Measurements from ENCODE around the gene AQP9.

AQP9 gene

DNA sequence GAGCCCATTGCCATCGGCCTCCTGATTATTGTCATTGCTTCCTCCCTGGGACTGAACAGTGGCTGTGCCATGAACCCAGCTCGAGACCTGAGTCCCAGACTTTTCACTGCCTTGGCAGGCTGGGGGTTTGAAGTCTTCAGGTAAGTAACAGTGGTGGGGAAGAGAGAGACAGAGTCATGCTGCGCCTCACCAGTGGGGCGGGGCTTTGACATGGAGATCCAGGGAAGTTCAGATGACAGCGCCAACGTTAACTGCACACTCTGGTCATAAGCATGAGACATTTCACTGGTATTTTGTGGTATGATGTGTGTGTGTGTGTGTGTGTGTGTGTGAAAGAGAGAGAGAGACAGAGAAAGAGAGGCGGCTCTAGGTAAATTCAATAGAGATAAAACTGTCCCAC is 41.0 kb downstream of the AQP9 start:
- Histone ChIP-seq H3K4me3 (replicated peaks; ENCODE audit: insufficient read depth, low read length) (no peak overlapping the region), H3K27ac (replicated peaks) (no peak overlapping the region), H3K27me3 (ENCODE audit: insufficient read depth, poor library complexity, severe bottlenecking) (no peaks in the 10 kb centered on the region)
- TF ChIP-seq SPI1 (IDR thresholded peaks at IDR 0.05; ENCODE audit: borderline replicate concordance, low read depth) (no peak), GABPA (IDR thresholded peaks at IDR 0.05; ENCODE audit: low read depth) (no peak), POLR2AphosphoS5 (IDR thresholded peaks at IDR 0.05; ENCODE audit: low read depth) (no peak)
- TF ChIP-seq, protein P1, sequence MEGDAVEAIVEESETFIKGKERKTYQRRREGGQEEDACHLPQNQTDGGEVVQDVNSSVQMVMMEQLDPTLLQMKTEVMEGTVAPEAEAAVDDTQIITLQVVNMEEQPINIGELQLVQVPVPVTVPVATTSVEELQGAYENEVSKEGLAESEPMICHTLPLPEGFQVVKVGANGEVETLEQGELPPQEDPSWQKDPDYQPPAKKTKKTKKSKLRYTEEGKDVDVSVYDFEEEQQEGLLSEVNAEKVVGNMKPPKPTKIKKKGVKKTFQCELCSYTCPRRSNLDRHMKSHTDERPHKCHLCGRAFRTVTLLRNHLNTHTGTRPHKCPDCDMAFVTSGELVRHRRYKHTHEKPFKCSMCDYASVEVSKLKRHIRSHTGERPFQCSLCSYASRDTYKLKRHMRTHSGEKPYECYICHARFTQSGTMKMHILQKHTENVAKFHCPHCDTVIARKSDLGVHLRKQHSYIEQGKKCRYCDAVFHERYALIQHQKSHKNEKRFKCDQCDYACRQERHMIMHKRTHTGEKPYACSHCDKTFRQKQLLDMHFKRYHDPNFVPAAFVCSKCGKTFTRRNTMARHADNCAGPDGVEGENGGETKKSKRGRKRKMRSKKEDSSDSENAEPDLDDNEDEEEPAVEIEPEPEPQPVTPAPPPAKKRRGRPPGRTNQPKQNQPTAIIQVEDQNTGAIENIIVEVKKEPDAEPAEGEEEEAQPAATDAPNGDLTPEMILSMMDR (IDR thresholded peaks at IDR 0.05; ENCODE audit: insufficient read depth, low read length) = no peak
- TF ChIP-seq, protein P2, sequence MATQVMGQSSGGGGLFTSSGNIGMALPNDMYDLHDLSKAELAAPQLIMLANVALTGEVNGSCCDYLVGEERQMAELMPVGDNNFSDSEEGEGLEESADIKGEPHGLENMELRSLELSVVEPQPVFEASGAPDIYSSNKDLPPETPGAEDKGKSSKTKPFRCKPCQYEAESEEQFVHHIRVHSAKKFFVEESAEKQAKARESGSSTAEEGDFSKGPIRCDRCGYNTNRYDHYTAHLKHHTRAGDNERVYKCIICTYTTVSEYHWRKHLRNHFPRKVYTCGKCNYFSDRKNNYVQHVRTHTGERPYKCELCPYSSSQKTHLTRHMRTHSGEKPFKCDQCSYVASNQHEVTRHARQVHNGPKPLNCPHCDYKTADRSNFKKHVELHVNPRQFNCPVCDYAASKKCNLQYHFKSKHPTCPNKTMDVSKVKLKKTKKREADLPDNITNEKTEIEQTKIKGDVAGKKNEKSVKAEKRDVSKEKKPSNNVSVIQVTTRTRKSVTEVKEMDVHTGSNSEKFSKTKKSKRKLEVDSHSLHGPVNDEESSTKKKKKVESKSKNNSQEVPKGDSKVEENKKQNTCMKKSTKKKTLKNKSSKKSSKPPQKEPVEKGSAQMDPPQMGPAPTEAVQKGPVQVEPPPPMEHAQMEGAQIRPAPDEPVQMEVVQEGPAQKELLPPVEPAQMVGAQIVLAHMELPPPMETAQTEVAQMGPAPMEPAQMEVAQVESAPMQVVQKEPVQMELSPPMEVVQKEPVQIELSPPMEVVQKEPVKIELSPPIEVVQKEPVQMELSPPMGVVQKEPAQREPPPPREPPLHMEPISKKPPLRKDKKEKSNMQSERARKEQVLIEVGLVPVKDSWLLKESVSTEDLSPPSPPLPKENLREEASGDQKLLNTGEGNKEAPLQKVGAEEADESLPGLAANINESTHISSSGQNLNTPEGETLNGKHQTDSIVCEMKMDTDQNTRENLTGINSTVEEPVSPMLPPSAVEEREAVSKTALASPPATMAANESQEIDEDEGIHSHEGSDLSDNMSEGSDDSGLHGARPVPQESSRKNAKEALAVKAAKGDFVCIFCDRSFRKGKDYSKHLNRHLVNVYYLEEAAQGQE (IDR thresholded peaks at IDR 0.05; ENCODE audit: insufficient replicate concordance, low read depth) = no peak
- DNase-seq (ENCODE audit: low read depth in 1 of 2, low spot score in 1 of 2) = no peak

DNA sequence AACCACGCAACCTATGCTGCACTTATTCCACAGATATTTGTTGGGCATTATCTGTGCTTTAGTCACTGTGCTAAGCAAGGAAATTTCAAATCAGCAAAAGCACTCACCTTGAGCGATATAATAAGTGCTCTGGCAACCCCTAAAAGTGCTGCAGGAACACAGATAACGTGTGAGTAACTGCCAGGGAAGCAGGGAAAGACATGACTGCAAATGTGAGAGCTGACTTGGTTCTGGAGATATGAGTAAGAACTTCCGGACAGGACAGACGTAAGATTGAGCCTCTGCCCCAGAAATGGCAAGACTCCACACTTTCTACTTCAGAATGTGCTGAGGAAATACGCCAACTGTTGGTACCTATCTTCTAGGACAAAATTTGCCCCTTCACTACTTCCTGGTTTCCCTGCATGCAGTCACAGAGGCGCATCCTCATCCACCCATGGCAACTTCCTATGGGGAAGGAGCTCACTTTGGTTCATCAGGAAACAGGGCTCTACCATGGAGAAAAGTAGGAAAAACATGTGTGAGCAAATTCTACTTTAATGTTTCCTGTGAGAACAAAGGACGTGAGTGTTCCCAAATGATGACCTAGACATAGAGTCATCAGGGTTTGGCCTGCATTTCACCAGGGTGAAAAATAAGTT is 41.7 kb downstream of the AQP9 start:
- TF ChIP-seq GABPA (IDR thresholded peaks at IDR 0.05; ENCODE audit: low read depth) = no peak
- TF ChIP-seq POLR2AphosphoS5 (IDR thresholded peaks at IDR 0.05; ENCODE audit: low read depth) = no peak
- TF ChIP-seq, protein P1 (IDR thresholded peaks at IDR 0.05; ENCODE audit: insufficient read depth, low read length) = no peak
- TF ChIP-seq SPI1 (IDR thresholded peaks at IDR 0.05; ENCODE audit: borderline replicate concordance, low read depth) = no peak
- TF ChIP-seq, protein P2 (IDR thresholded peaks at IDR 0.05; ENCODE audit: insufficient replicate concordance, low read depth) = no peak
- DNase-seq (ENCODE audit: low read depth in 1 of 2, low spot score in 1 of 2) = no peak
- Histone ChIP-seq H3K27me3 (ENCODE audit: insufficient read depth, poor library complexity, severe bottlenecking) (no peaks in the 10 kb centered on the region), H3K4me3 (replicated peaks; ENCODE audit: insufficient read depth, low read length) (no peak overlapping the region), H3K27ac (replicated peaks) (no peak overlapping the region)

DNA sequence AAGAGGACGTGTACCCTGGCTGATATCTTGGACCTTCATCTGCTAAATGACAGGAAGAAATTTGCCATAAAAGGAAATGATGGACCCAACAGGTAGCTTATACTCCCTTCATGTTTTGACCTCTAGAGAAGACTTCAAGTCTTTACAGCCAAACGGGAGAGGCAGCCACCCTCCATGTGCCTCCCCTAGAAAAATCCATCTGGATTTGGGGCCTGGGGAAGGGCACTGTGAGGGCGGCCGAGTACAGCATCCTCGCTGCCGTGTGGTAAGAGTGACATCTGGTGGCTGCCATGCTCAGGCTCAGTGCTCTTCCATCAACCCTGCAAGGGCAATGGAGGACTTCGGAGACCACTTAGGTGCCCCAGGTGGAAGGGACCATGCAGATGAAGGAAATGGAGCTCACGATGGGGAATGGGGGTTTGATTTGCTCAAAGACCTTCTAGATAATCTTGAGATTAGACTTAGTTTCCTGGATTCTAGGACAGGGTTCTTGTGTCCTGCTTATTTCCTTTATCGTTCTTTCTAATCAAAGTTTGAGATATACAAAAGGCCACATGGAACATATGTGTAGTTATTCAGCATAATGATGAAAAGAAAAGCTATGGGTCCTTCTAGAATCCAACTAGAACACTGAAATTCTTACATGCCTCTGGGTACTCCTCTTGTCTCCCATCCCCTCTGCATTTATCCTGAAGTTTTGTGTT is 44.4 kb downstream of the AQP9 start:
- no peak overlapping the region for H3K27ac ChIP-seq (replicated peaks)
- peak; percentile 10 to 42 for DNase-seq (ENCODE audit: low read depth in 1 of 2, low spot score in 1 of 2)
- H3K4me3 ChIP-seq (replicated peaks; ENCODE audit: insufficient read depth, low read length) = no peak overlapping the region
- no peak for TF ChIP-seq POLR2AphosphoS5 (IDR thresholded peaks at IDR 0.05; ENCODE audit: low read depth)
- TF ChIP-seq, protein P1 (IDR thresholded peaks at IDR 0.05; ENCODE audit: insufficient read depth, low read length) = peak; percentile 81
- H3K27me3 ChIP-seq (ENCODE audit: insufficient read depth, poor library complexity, severe bottlenecking) = peaks cover 4% of the 10 kb centered on the region
